ENCODE results near the gene CYP2B6.
"Not testable (repeated sequence)": the region's sequence is repeated elsewhere in the genome, so short reads cannot be mapped to it uniquely, and the experiment has no call there.

Gene CYP2B6

GRCh38 chr19:41019346-41019745, 28.3 kb downstream of the CYP2B6 start:
- Histone ChIP-seq H3K36me3 (ENCODE audit: control insufficient read depth, insufficient read depth, low read length) (no peaks in the 10 kb centered on the region), H3K4me1 (ENCODE audit: control insufficient read depth, insufficient read depth, low read length) (no peaks in the 10 kb centered on the region), H3K9me3 (ENCODE audit: control insufficient read depth, insufficient read depth, low read length) (no peaks in the 10 kb centered on the region), H3K4me3 (ENCODE audit: low read depth, low read length) (no peak overlapping the region), H3K27me3 (ENCODE audit: control insufficient read depth, insufficient read depth, low read length) (no peaks in the 10 kb centered on the region), H3K9ac (ENCODE audit: low read depth, low read length) (no peak overlapping the region)

DNA sequence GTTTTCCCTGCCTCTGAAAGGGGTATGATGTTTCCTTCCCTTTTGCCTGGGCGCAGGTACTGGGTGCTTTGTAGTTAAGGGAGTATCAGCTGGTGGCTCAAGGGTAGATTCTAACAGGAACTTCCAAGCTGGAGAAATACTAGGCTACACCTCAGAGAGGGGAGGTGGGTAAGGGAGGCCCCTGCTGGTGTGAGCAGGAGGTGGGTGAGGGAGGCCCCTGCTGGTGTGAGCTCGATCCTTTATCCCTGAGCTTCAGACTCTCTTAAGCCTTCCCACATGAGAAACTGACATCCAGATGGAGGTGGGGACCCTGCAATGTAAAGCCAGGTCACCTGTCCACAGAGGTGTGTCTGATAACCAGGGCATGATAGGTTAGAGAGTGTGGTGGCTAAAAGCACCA, 32.1 kb downstream of the CYP2B6 start:
- Histone ChIP-seq H3K4me1 (ENCODE audit: control insufficient read depth, insufficient read depth, low read length) (no peaks in the 10 kb centered on the region), H3K9me3 (ENCODE audit: control insufficient read depth, insufficient read depth, low read length) (no peaks in the 10 kb centered on the region), H3K9ac (ENCODE audit: low read depth, low read length) (no peak overlapping the region), H3K27me3 (ENCODE audit: control insufficient read depth, insufficient read depth, low read length) (peaks cover 15% of the 10 kb centered on the region), H3K36me3 (ENCODE audit: control insufficient read depth, insufficient read depth, low read length) (no peaks in the 10 kb centered on the region), H3K4me3 (ENCODE audit: low read depth, low read length) (no peak overlapping the region)

GRCh38 chr19:41025411-41025810, 34.3 kb downstream of the CYP2B6 start:
- H3K4me1 ChIP-seq (ENCODE audit: control insufficient read depth, insufficient read depth, low read length) = peaks cover 2% of the 10 kb centered on the region
- H3K4me3 ChIP-seq (ENCODE audit: low read depth, low read length) = no peak overlapping the region
- no peak overlapping the region for H3K9ac ChIP-seq (ENCODE audit: low read depth, low read length)
- H3K9me3 ChIP-seq (ENCODE audit: control insufficient read depth, insufficient read depth, low read length) = no peaks in the 10 kb centered on the region
- peaks cover 15% of the 10 kb centered on the region for H3K27me3 ChIP-seq (ENCODE audit: control insufficient read depth, insufficient read depth, low read length)
- no peaks in the 10 kb centered on the region for H3K36me3 ChIP-seq (ENCODE audit: control insufficient read depth, insufficient read depth, low read length)

DNA sequence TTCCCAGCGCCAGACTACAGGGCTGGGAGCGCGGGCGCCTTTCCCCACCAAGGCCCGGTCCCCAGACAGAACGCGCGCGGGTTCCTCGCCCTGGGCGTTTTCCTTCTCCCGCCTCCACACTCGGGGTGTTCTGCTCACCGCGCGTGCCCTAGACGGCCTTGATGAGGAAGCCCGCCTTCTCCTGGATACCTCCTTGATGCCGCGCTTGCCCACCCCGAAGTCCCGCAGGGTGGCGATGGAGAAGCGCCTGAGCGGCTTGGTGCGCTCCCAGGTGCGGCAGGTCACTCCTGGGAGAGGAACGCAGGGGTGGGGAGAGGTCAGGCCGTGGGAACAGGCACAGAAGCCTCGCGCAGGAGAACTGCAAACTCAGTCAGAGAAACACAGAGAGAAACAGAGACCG, 34.8 kb downstream of the CYP2B6 start:
- H3K4me3 ChIP-seq (ENCODE audit: low read depth, low read length) = peak overlapping the region; percentile 13
- no peak overlapping the region for H3K9ac ChIP-seq (ENCODE audit: low read depth, low read length)
- H3K9me3 ChIP-seq (ENCODE audit: control insufficient read depth, insufficient read depth, low read length) = no peaks in the 10 kb centered on the region
- peaks cover 15% of the 10 kb centered on the region for H3K27me3 ChIP-seq (ENCODE audit: control insufficient read depth, insufficient read depth, low read length)
- H3K4me1 ChIP-seq (ENCODE audit: control insufficient read depth, insufficient read depth, low read length) = peaks cover 2% of the 10 kb centered on the region
- no peaks in the 10 kb centered on the region for H3K36me3 ChIP-seq (ENCODE audit: control insufficient read depth, insufficient read depth, low read length)

GRCh38 chr19:41027273-41027967, 36.3 kb downstream of the CYP2B6 start:
- Histone ChIP-seq H3K4me1 (ENCODE audit: control insufficient read depth, insufficient read depth, low read length) (peaks cover 2% of the 10 kb centered on the region), H3K4me3 (ENCODE audit: low read depth, low read length) (no peak overlapping the region), H3K9ac (ENCODE audit: low read depth, low read length) (no peak overlapping the region), H3K9me3 (ENCODE audit: control insufficient read depth, insufficient read depth, low read length) (no peaks in the 10 kb centered on the region), H3K27me3 (ENCODE audit: control insufficient read depth, insufficient read depth, low read length) (peaks cover 15% of the 10 kb centered on the region), H3K36me3 (ENCODE audit: control insufficient read depth, insufficient read depth, low read length) (no peaks in the 10 kb centered on the region)

- Histone ChIP-seq H3K9me3 (ENCODE audit: control insufficient read depth, insufficient read depth, low read length) (no peaks in the 10 kb centered on the region), H3K4me1 (ENCODE audit: control insufficient read depth, insufficient read depth, low read length) (peaks cover 2% of the 10 kb centered on the region), H3K9ac (ENCODE audit: low read depth, low read length) (no peak overlapping the region), H3K36me3 (ENCODE audit: control insufficient read depth, insufficient read depth, low read length) (no peaks in the 10 kb centered on the region), H3K27me3 (ENCODE audit: control insufficient read depth, insufficient read depth, low read length) (peaks cover 13% of the 10 kb centered on the region), H3K4me3 (ENCODE audit: low read depth, low read length) (no peak overlapping the region)
Measured at GRCh38 chr19:41029524-41030432, 38.7 kb downstream of the CYP2B6 start.

GRCh38 chr19:41030651-41031050, 39.6 kb downstream of the CYP2B6 start:
- Histone ChIP-seq H3K9me3 (ENCODE audit: control insufficient read depth, insufficient read depth, low read length) (no peaks in the 10 kb centered on the region), H3K4me1 (ENCODE audit: control insufficient read depth, insufficient read depth, low read length) (peaks cover 2% of the 10 kb centered on the region), H3K27me3 (ENCODE audit: control insufficient read depth, insufficient read depth, low read length) (peaks cover 8% of the 10 kb centered on the region), H3K36me3 (ENCODE audit: control insufficient read depth, insufficient read depth, low read length) (no peaks in the 10 kb centered on the region), H3K9ac (ENCODE audit: low read depth, low read length) (no peak overlapping the region), H3K4me3 (ENCODE audit: low read depth, low read length) (no peak overlapping the region)

DNA sequence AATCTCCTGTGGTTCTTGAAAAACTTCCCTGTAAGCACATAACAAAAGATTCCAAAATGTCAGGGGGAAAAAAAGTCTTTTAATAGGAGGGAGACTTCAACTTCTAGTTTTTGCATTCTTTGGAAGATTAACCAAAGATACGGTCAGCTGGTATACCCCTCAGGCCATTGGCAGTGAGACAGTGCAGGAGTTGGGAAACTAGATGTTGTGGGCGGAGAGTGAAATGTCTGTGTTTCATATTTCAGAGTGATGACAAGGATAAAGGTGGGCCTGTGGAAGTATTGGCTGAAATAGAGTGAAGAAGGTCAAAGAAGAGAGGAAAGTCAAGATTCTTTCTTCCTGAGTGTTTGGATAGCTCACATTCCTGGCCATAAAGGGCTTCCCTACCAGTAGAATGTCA, 40.8 kb downstream of the CYP2B6 start:
- H3K4me3 ChIP-seq (ENCODE audit: low read depth, low read length) = no peak overlapping the region
- no peaks in the 10 kb centered on the region for H3K36me3 ChIP-seq (ENCODE audit: control insufficient read depth, insufficient read depth, low read length)
- H3K9ac ChIP-seq (ENCODE audit: low read depth, low read length) = no peak overlapping the region
- H3K9me3 ChIP-seq (ENCODE audit: control insufficient read depth, insufficient read depth, low read length) = no peaks in the 10 kb centered on the region
- H3K27me3 ChIP-seq (ENCODE audit: control insufficient read depth, insufficient read depth, low read length) = no peaks in the 10 kb centered on the region
- H3K4me1 ChIP-seq (ENCODE audit: control insufficient read depth, insufficient read depth, low read length) = peaks cover 2% of the 10 kb centered on the region

DNA sequence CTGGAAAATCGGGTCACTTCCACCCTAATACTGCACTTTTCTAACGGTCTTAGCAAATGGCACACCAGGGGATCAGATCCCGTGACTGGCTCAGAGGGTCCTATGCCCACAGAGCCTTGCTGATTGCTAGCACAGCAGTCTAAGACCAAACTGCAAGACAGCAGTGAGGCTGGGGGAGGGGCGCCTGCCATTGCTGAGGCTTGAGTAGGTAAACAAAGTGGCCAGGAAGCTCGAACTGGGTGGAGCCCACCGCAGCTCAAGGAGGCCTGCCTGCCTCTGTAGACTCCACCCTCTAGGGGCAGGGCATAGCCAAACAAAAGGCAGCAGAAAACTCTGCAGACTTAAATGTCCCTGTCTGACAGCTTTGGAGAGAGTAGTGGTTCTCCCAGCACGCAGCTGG, 42.2 kb downstream of the CYP2B6 start:
- not testable (repeated sequence) for H3K9ac ChIP-seq (ENCODE audit: low read depth, low read length); H3K27me3 ChIP-seq (ENCODE audit: control insufficient read depth, insufficient read depth, low read length); H3K9me3 ChIP-seq (ENCODE audit: control insufficient read depth, insufficient read depth, low read length); H3K4me1 ChIP-seq (ENCODE audit: control insufficient read depth, insufficient read depth, low read length); H3K36me3 ChIP-seq (ENCODE audit: control insufficient read depth, insufficient read depth, low read length); H3K4me3 ChIP-seq (ENCODE audit: low read depth, low read length)

DNA sequence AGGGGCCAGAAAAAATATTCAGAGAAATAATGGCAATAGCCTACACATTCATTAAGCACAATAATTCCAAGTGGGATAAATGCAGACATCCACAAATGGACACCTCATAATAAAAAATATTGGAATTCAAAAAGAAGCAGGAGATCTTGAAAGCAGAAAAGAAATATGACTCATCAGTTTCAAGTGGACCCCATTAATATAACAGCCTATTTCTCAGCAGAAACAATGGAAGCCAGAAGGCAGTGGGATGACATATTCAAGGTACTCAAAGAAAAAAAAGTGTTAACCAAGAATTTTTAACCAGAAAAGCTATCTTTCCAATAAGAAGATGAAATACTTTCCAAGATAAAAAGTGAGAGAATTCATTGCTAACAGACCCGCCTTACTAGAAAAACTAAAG, 48.7 kb downstream of the CYP2B6 start:
- H3K36me3 ChIP-seq (ENCODE audit: control insufficient read depth, insufficient read depth, low read length) = no peaks in the 10 kb centered on the region
- no peak overlapping the region for H3K4me3 ChIP-seq (ENCODE audit: low read depth, low read length)
- H3K27me3 ChIP-seq (ENCODE audit: control insufficient read depth, insufficient read depth, low read length) = no peaks in the 10 kb centered on the region
- H3K9ac ChIP-seq (ENCODE audit: low read depth, low read length) = no peak overlapping the region
- no peaks in the 10 kb centered on the region for H3K9me3 ChIP-seq (ENCODE audit: control insufficient read depth, insufficient read depth, low read length)
- no peaks in the 10 kb centered on the region for H3K4me1 ChIP-seq (ENCODE audit: control insufficient read depth, insufficient read depth, low read length)

GRCh38 chr19:41045095-41045494, 54.0 kb downstream of the CYP2B6 start:
- not testable (repeated sequence) for H3K36me3 ChIP-seq (ENCODE audit: control insufficient read depth, insufficient read depth, low read length); H3K4me1 ChIP-seq (ENCODE audit: control insufficient read depth, insufficient read depth, low read length); H3K4me3 ChIP-seq (ENCODE audit: low read depth, low read length); H3K9ac ChIP-seq (ENCODE audit: low read depth, low read length); H3K9me3 ChIP-seq (ENCODE audit: control insufficient read depth, insufficient read depth, low read length); H3K27me3 ChIP-seq (ENCODE audit: control insufficient read depth, insufficient read depth, low read length)

GRCh38 chr19:41050426-41050825, 59.3 kb downstream of the CYP2B6 start:
- Histone ChIP-seq H3K36me3 (ENCODE audit: control insufficient read depth, insufficient read depth, low read length) (no peaks in the 10 kb centered on the region), H3K9ac (ENCODE audit: low read depth, low read length) (no peak overlapping the region), H3K4me1 (ENCODE audit: control insufficient read depth, insufficient read depth, low read length) (no peaks in the 10 kb centered on the region), H3K9me3 (ENCODE audit: control insufficient read depth, insufficient read depth, low read length) (no peaks in the 10 kb centered on the region), H3K4me3 (ENCODE audit: low read depth, low read length) (no peak overlapping the region), H3K27me3 (ENCODE audit: control insufficient read depth, insufficient read depth, low read length) (no peaks in the 10 kb centered on the region)

Data from iPS-15b (cell line).